ENCODE measurements around the gene PPP1R26. TPM values are rescaled to one million over a fixed set of nuclear protein-coding genes. Genes with fewer than 3 reads are reported as not detected.

The PPP1R26 gene
- polyA plus RNA-seq, 1 donor from 2014 or later: 20.1 TPM

GRCh38 chr9:135480071-135480939, 723 bp downstream of the PPP1R26 start:
- no peaks in the 10 kb centered on the region for H3K27me3 ChIP-seq (ENCODE audit: insufficient read depth, low read depth, low read length)
- TF ChIP-seq EZH2 (IDR thresholded peaks at IDR 0.05; ENCODE audit: borderline replicate concordance, insufficient read depth, low read length, poor library complexity, severe bottlenecking) (no peak), POLR2AphosphoS5 (IDR thresholded peaks at IDR 0.05) (peak; percentile 49), MXI1 (conservative IDR thresholded peaks at IDR 0.05; ENCODE audit: poor library complexity, severe bottlenecking) (peak; percentile 19)
- H3K36me3 ChIP-seq (ENCODE audit: insufficient read depth, low read length): no peaks in the 10 kb centered on the region
- no peaks in the 10 kb centered on the region for H3K9me3 ChIP-seq (ENCODE audit: low read length)
- H3K79me2 ChIP-seq (replicated peaks; ENCODE audit: insufficient read depth, low read length): no peaks in the 10 kb centered on the region
- peak overlapping the region; percentile 79 for H3K9ac ChIP-seq (ENCODE audit: low read length)
- no peak overlapping the region for H3K27ac ChIP-seq (ENCODE audit: low read length)
- H3F3A ChIP-seq (ENCODE audit: insufficient read depth, low read length, poor library complexity, severe bottlenecking): no peaks in the 10 kb centered on the region
- peak overlapping the region; percentile 46 for H3K4me2 ChIP-seq (ENCODE audit: low read length)
- H3K4me3 ChIP-seq (ENCODE audit: low read length): peak overlapping the region; percentile 94
- H4K20me1 ChIP-seq (ENCODE audit: insufficient read depth): no peaks in the 10 kb centered on the region
- H3K9me2 ChIP-seq (ENCODE audit: insufficient read depth, low read length): no peaks in the 10 kb centered on the region
- H2AFZ ChIP-seq (ENCODE audit: low read depth, low read length): peak overlapping the region; percentile 14

- Histone ChIP-seq H3K4me2 (ENCODE audit: low read length) (peak overlapping the region; percentile 46), H3K9me2 (ENCODE audit: insufficient read depth, low read length) (no peaks in the 10 kb centered on the region), H3F3A (ENCODE audit: insufficient read depth, low read length, poor library complexity, severe bottlenecking) (no peaks in the 10 kb centered on the region), H3K4me3 (ENCODE audit: low read length) (peak overlapping the region; percentile 94), H2AFZ (ENCODE audit: low read depth, low read length) (peak overlapping the region; percentile 14), H3K36me3 (ENCODE audit: insufficient read depth, low read length) (no peaks in the 10 kb centered on the region), H3K9me3 (ENCODE audit: low read length) (no peaks in the 10 kb centered on the region), H3K9ac (ENCODE audit: low read length) (peak overlapping the region; percentile 79), H4K20me1 (ENCODE audit: insufficient read depth) (no peaks in the 10 kb centered on the region), H3K79me2 (replicated peaks; ENCODE audit: insufficient read depth, low read length) (no peaks in the 10 kb centered on the region), H3K27me3 (ENCODE audit: insufficient read depth, low read depth, low read length) (no peaks in the 10 kb centered on the region), H3K27ac (ENCODE audit: low read length) (no peak overlapping the region)
- TF ChIP-seq SMC3 (conservative IDR thresholded peaks at IDR 0.05; ENCODE audit: poor library complexity) (no peak), TAF1 (IDR thresholded peaks at IDR 0.05; ENCODE audit: low read depth) (no peak), POLR2AphosphoS5 (IDR thresholded peaks at IDR 0.05) (no peak), REST (IDR thresholded peaks at IDR 0.05; ENCODE audit: borderline replicate concordance) (no peak), RAD21 (conservative IDR thresholded peaks at IDR 0.05) (no peak), CTCF (IDR thresholded peaks at IDR 0.05; ENCODE audit: poor library complexity, severe bottlenecking) (no peak), EP300 (conservative IDR thresholded peaks at IDR 0.05; ENCODE audit: poor library complexity, severe bottlenecking) (no peak), EZH2 (IDR thresholded peaks at IDR 0.05; ENCODE audit: borderline replicate concordance, insufficient read depth, low read length, poor library complexity, severe bottlenecking) (no peak), MXI1 (conservative IDR thresholded peaks at IDR 0.05; ENCODE audit: poor library complexity, severe bottlenecking) (no peak)
These were observed 1.3 kb downstream of the PPP1R26 start for GRCh38 chr9:135480940-135481310.
